ENCODE data around the gene HMOX1. TPM values are rescaled to one million over a fixed set of nuclear protein-coding genes. Genes with fewer than 3 reads are reported as not detected.

The HMOX1 gene
- total and polyA plus RNA-seq, 4 donors: 8.6 to 16.5 (median 14.4) TPM

Small RNA genes lying within 50 kb of the gene (small RNA-seq; reads per million reads assigned to genes)
- gene MIR3909 (ENCODE audit: low replicate concordance): 3.3 reads per million, percentile 93 among the genes with 10 or more reads in this experiment
- not detected for gene MIR6069 (ENCODE audit: low replicate concordance)

Other genes starting within 250 kb of the HMOX1 start
- 10 to 100 TPM; 13.9 to 20.8 TPM for gene HMGXB4, start 123.6 kb upstream of the HMOX1 start, total RNA-seq
- gene HMGXB4, start 123.6 kb upstream of the HMOX1 start, polyA plus RNA-seq (ENCODE audit: insufficient read length in 2 of 2): 10 to 100 TPM; 23.2 to 25.6 TPM
- 10 to 100 TPM; 20.0 to 35.3 TPM for gene TOM1, start 81.2 kb upstream of the HMOX1 start, total RNA-seq
- gene TOM1, start 81.2 kb upstream of the HMOX1 start, polyA plus RNA-seq (ENCODE audit: insufficient read length in 2 of 2): 10 to 100 TPM; 42.3 to 52.7 TPM
- gene MCM5, start 19.0 kb downstream of the HMOX1 start, total RNA-seq: 10 to 100 TPM; 25.4 to 28.2 TPM
- 10 to 100 TPM; 36.7 to 37.2 TPM for gene MCM5, start 19.0 kb downstream of the HMOX1 start, polyA plus RNA-seq (ENCODE audit: insufficient read length in 2 of 2)
- gene RASD2, start 159.7 kb downstream of the HMOX1 start, total RNA-seq: 1 to 10 TPM in 1 of 2 donors, under 1 TPM in 1; 0.77 to 2.3 TPM
- 10 to 100 TPM; 11.8 to 12.0 TPM for gene RASD2, start 159.7 kb downstream of the HMOX1 start, polyA plus RNA-seq (ENCODE audit: insufficient read length in 2 of 2)
- under 1 TPM; 0.50 to 0.79 TPM for gene MB, start 236.2 kb downstream of the HMOX1 start, total RNA-seq
- gene MB, start 236.2 kb downstream of the HMOX1 start, polyA plus RNA-seq (ENCODE audit: insufficient read length in 2 of 2): 1 to 10 TPM in 1 of 2 donors, under 1 TPM in 1; 0.41 to 1.8 TPM